Trophoblast cell (in vitro differentiated cells and primary cell): ENCODE data around the gene SELP.

Experiments used
- DNase-seq, 2 donors: peaks; one replicate each; pipeline ENCODE4 v3.0.0-alpha.2; 2016
- H2AFZ ChIP-seq: 2 replicates; pipeline ENCODE4 v1.6.1; 2013; ENCODE audit warnings: low read length, moderate library complexity, mild to moderate bottlenecking; ENCODE audit not compliant: insufficient read depth, poor library complexity
- H2AK5ac ChIP-seq: 2 replicates; pipeline ENCODE4 v1.6.1; 2013; ENCODE audit warnings: mild to moderate bottlenecking, low read length
- H2BK120ac ChIP-seq: 2 replicates; pipeline ENCODE4 v1.6.1; 2013; ENCODE audit warnings: low read length, mild to moderate bottlenecking, moderate library complexity; ENCODE audit not compliant: insufficient read depth, poor library complexity
- H2BK12ac ChIP-seq: 2 replicates; pipeline ENCODE4 v1.6.1; 2013; ENCODE audit warnings: mild to moderate bottlenecking, low read length, moderate library complexity
- H2BK5ac ChIP-seq: 2 replicates; pipeline ENCODE4 v1.6.1; 2013; ENCODE audit warnings: low read length, low read depth, moderate library complexity, mild to moderate bottlenecking; ENCODE audit not compliant: poor library complexity
- H3K14ac ChIP-seq: 2 replicates; pipeline ENCODE4 v1.6.1; 2013; ENCODE audit warnings: mild to moderate bottlenecking, low read length
- H3K18ac ChIP-seq: 2 replicates; pipeline ENCODE4 v1.6.1; 2013; ENCODE audit warnings: mild to moderate bottlenecking, low read length
- H3K23ac ChIP-seq: 2 replicates; pipeline ENCODE4 v1.6.1; 2013; ENCODE audit warnings: low read length
- H3K27ac ChIP-seq: 2 replicates; pipeline ENCODE4 v1.5.1; 2013; ENCODE audit warnings: low read depth, mild to moderate bottlenecking, inconsistent platforms, low read length, moderate library complexity
- H3K27me3 ChIP-seq: 2 replicates; pipeline ENCODE4 v1.6.1; 2013; ENCODE audit warnings: inconsistent platforms, mild to moderate bottlenecking, low read length, moderate library complexity; ENCODE audit not compliant: insufficient read depth
- H3K36me3 ChIP-seq, 2 experiments: 1 replicate in 1 of 2; 2 replicates in 1 of 2; pipeline ENCODE4 v1.6.1; 2013; ENCODE audit warnings: low read length in 2 of 2, mild to moderate bottlenecking in 2 of 2, moderate library complexity in 1 of 2; ENCODE audit not compliant: insufficient read depth in 2 of 2, control insufficient read depth in 1 of 2
- H3K4ac ChIP-seq: 2 replicates; pipeline ENCODE4 v1.6.1; 2013; ENCODE audit warnings: low read depth, mild to moderate bottlenecking, low read length, moderate library complexity
- H3K4me1 ChIP-seq, 2 experiments: 1 replicate in 1 of 2; 2 replicates in 1 of 2; pipeline ENCODE4 v1.6.1; 2013; ENCODE audit warnings: low read length in 2 of 2, mild to moderate bottlenecking in 2 of 2, moderate library complexity in 1 of 2; ENCODE audit not compliant: insufficient read depth in 2 of 2, control insufficient read depth in 1 of 2
- H3K4me2 ChIP-seq: 2 replicates; pipeline ENCODE4 v1.6.1; 2013; ENCODE audit warnings: inconsistent platforms, mild to moderate bottlenecking, low read length, moderate library complexity
- H3K4me3 ChIP-seq: 2 replicates; pipeline ENCODE4 v1.5.1; 2013; ENCODE audit warnings: mild to moderate bottlenecking, low read depth, low read length, inconsistent platforms
- H3K79me1 ChIP-seq: one replicate; pipeline ENCODE4 v1.6.1; 2013; ENCODE audit warnings: low read length
- H3K79me2 ChIP-seq: 2 replicates; pipeline ENCODE4 v1.6.1; 2013; ENCODE audit warnings: low read length, mild to moderate bottlenecking; ENCODE audit not compliant: control insufficient read depth, insufficient read depth, poor library complexity
- H3K9ac ChIP-seq: 2 replicates; pipeline ENCODE4 v1.6.1; 2013; ENCODE audit warnings: mild to moderate bottlenecking, low read length
- H3K9me3 ChIP-seq: 2 replicates; pipeline ENCODE4 v1.6.1; 2013; ENCODE audit warnings: low read depth, mild to moderate bottlenecking, control low read depth, inconsistent platforms, low read length; ENCODE audit not compliant: insufficient read depth
- H4K12ac ChIP-seq: 2 replicates; pipeline ENCODE4 v1.6.1; 2013; ENCODE audit warnings: low read depth, mild to moderate bottlenecking, low read length, moderate library complexity
- H4K8ac ChIP-seq: 2 replicates; pipeline ENCODE4 v1.6.1; 2013; ENCODE audit warnings: low read depth, mild to moderate bottlenecking, low read length, moderate library complexity
- H4K91ac ChIP-seq: one replicate; pipeline ENCODE4 v1.6.1; 2013; ENCODE audit warnings: low read depth, mild to moderate bottlenecking, low read length, moderate library complexity
- WGBS: extraction: QIAGEN DNeasy Blood & Tissue Kit; methylation state at CpG from one replicate; pipeline ENCODE4 v1.1.7; 2013; ENCODE audit warnings: missing lambda C conversion rate; ENCODE audit not compliant: insufficient read length, insufficient coverage; ENCODE audit errors: extremely low coverage; 5-methylcytosine and 5-hydroxymethylcytosine counted together

The SELP gene

GRCh38 chr1:169644297-169644696 lies 14.4 kb upstream of the SELP start:
- no peaks in the 10 kb centered on the region for H3K4me1 ChIP-seq
- H2BK120ac ChIP-seq, result no peak overlapping the region
- no CpG with 5 or more reads among the region's 3 CpGs for WGBS
- H3K27me3 ChIP-seq, result no peaks in the 10 kb centered on the region
- no peak overlapping the region for H3K18ac ChIP-seq
- H3K23ac ChIP-seq, result no peak overlapping the region
- H3K79me2 ChIP-seq, result no peaks in the 10 kb centered on the region
- H3K4me3 ChIP-seq, result no peak overlapping the region
- no peak overlapping the region for H2AK5ac ChIP-seq
- no peak overlapping the region for H2AFZ ChIP-seq
- no peak overlapping the region for H4K12ac ChIP-seq
- DNase-seq, result no peak
- H3K14ac ChIP-seq, result no peak overlapping the region
- H3K27ac ChIP-seq, result no peak overlapping the region
- no peak overlapping the region for H3K9ac ChIP-seq
- H3K36me3 ChIP-seq, result no peaks in the 10 kb centered on the region
- H2BK12ac ChIP-seq, result no peak overlapping the region
- H3K4me2 ChIP-seq, result no peak overlapping the region
- no peak overlapping the region for H2BK5ac ChIP-seq
- H3K4ac ChIP-seq, result no peak overlapping the region
- H4K91ac ChIP-seq, result no peak overlapping the region
- H3K9me3 ChIP-seq, result no peaks in the 10 kb centered on the region
- no peaks in the 10 kb centered on the region for H3K79me1 ChIP-seq
- no peak overlapping the region for H4K8ac ChIP-seq

GRCh38 chr1:169634877-169635276 lies 5.0 kb upstream of the SELP start:
- Histone ChIP-seq H3K27ac (no peak overlapping the region), H3K4me2 (no peak overlapping the region), H3K4me1 (no peaks in the 10 kb centered on the region), H3K18ac (no peak overlapping the region), H2AFZ (no peak overlapping the region), H4K91ac (no peak overlapping the region), H3K79me1 (no peaks in the 10 kb centered on the region), H4K12ac (no peak overlapping the region), H3K4ac (no peak overlapping the region), H3K9ac (no peak overlapping the region), H3K23ac (no peak overlapping the region), H2BK120ac (no peak overlapping the region), H2BK12ac (no peak overlapping the region), H3K27me3 (no peaks in the 10 kb centered on the region), H3K79me2 (no peaks in the 10 kb centered on the region), H4K8ac (no peak overlapping the region), H3K36me3 (no peaks in the 10 kb centered on the region), H3K9me3 (peaks cover 7% of the 10 kb centered on the region), H2BK5ac (no peak overlapping the region), H3K14ac (no peak overlapping the region), H2AK5ac (no peak overlapping the region), H3K4me3 (no peak overlapping the region)
- no CpG with 5 or more reads among the region's 1 CpG for WGBS
- DNase-seq, result no peak

DNA sequence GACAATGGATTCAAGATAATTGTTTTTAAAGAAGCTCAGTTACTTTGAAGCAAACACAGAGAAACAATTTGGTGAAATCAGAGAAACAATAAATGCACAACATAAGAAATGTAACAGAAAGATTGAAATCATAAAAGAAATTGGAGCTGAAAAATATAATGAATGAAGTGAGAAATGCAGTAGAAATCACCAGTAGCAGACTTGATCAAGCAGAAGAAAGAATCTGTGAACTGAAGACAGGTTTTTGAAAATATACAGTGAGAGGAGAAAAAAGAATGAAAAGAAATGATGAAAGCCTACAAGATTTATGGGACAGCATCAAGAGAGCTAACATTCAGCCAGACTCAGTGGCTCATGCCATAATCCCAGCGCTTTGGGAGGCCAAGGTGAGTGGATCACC lies 4.2 kb upstream of the SELP start:
- Histone ChIP-seq H3K27me3 (no peaks in the 10 kb centered on the region), H2AK5ac (no peak overlapping the region), H3K4ac (no peak overlapping the region), H2BK5ac (no peak overlapping the region), H3K4me1 (no peaks in the 10 kb centered on the region), H3K27ac (no peak overlapping the region), H3K36me3 (no peaks in the 10 kb centered on the region), H4K12ac (no peak overlapping the region), H3K9ac (no peak overlapping the region), H3K18ac (no peak overlapping the region), H4K8ac (no peak overlapping the region), H2BK120ac (no peak overlapping the region), H3K79me1 (no peaks in the 10 kb centered on the region), H3K23ac (no peak overlapping the region), H2AFZ (no peak overlapping the region), H3K14ac (no peak overlapping the region), H3K4me2 (no peak overlapping the region), H2BK12ac (no peak overlapping the region), H3K4me3 (no peak overlapping the region), H3K9me3 (peaks cover 7% of the 10 kb centered on the region), H3K79me2 (no peaks in the 10 kb centered on the region), H4K91ac (no peak overlapping the region)
- WGBS, result no CpG with 5 or more reads among the region's 1 CpG
- no peak for DNase-seq

GRCh38 chr1:169631249-169631648 lies 1.3 kb upstream of the SELP start:
- Histone ChIP-seq H2AK5ac (no peak overlapping the region), H3K27ac (no peak overlapping the region), H3K23ac (no peak overlapping the region), H3K79me1 (no peaks in the 10 kb centered on the region), H4K8ac (no peak overlapping the region), H3K9ac (no peak overlapping the region), H2BK120ac (no peak overlapping the region), H3K4me1 (no peaks in the 10 kb centered on the region), H4K12ac (no peak overlapping the region), H3K27me3 (no peaks in the 10 kb centered on the region), H3K4ac (no peak overlapping the region), H4K91ac (no peak overlapping the region), H2AFZ (no peak overlapping the region), H3K9me3 (peaks cover 7% of the 10 kb centered on the region), H3K14ac (no peak overlapping the region), H3K18ac (no peak overlapping the region), H3K36me3 (no peaks in the 10 kb centered on the region), H2BK5ac (no peak overlapping the region), H2BK12ac (no peak overlapping the region), H3K4me2 (no peak overlapping the region), H3K79me2 (no peaks in the 10 kb centered on the region), H3K4me3 (no peak overlapping the region)
- WGBS, result 100% methylated on average over 1 of the region's 3 CpGs
- no peak for DNase-seq
